BE2C (cell line): ENCODE results near the gene CCL2.

Experiments used
- DNase-seq: peaks from one replicate; pipeline ENCODE4 v3.0.0-alpha.2; 2020
- H3K27me3 ChIP-seq: fragments of 250-450 bp; sonication (Bioruptor Pico); 2 replicates; pipeline ENCODE4 v1.5.1; 2020; ENCODE audit warnings: mild to moderate bottlenecking
- H3K36me3 ChIP-seq: fragments of 250-450 bp; sonication (Bioruptor Pico); 2 replicates; pipeline ENCODE4 v1.5.1; 2020; ENCODE audit warnings: mild to moderate bottlenecking
- H3K4me1 ChIP-seq: fragments of 250-450 bp; sonication (Bioruptor Pico); 2 replicates; pipeline ENCODE4 v1.5.1; 2020
- H3K4me3 ChIP-seq: 2 replicates; pipeline ENCODE4 v1.5.1; 2011; ENCODE audit warnings: low read depth, low read length
- H3K9me3 ChIP-seq: fragments of 250-450 bp; sonication (Bioruptor Pico); 2 replicates; pipeline ENCODE4 v1.5.1; 2020
- TF ChIP-seq, protein P1 (sequence below): IDR thresholded peaks from 2 replicates; pipeline ENCODE4 v1.5.1; 2012; ENCODE audit warnings: mild to moderate bottlenecking, low read depth, low read length

CCL2 gene

DNA sequence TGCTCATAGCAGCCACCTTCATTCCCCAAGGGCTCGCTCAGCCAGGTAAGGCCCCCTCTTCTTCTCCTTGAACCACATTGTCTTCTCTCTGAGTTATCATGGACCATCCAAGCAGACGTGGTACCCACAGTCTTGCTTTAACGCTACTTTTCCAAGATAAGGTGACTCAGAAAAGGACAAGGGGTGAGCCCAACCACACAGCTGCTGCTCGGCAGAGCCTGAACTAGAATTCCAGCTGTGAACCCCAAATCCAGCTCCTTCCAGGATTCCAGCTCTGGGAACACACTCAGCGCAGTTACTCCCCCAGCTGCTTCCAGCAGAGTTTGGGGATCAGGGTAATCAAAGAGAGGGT lies 272 bp downstream of the CCL2 start:
- Histone ChIP-seq H3K27me3 (peaks cover 21% of the 10 kb centered on the region), H3K4me1 (no peaks in the 10 kb centered on the region), H3K9me3 (no peaks in the 10 kb centered on the region), H3K36me3 (no peaks in the 10 kb centered on the region), H3K4me3 (no peak overlapping the region)
- DNase-seq = no peak
- TF ChIP-seq, protein P1, sequence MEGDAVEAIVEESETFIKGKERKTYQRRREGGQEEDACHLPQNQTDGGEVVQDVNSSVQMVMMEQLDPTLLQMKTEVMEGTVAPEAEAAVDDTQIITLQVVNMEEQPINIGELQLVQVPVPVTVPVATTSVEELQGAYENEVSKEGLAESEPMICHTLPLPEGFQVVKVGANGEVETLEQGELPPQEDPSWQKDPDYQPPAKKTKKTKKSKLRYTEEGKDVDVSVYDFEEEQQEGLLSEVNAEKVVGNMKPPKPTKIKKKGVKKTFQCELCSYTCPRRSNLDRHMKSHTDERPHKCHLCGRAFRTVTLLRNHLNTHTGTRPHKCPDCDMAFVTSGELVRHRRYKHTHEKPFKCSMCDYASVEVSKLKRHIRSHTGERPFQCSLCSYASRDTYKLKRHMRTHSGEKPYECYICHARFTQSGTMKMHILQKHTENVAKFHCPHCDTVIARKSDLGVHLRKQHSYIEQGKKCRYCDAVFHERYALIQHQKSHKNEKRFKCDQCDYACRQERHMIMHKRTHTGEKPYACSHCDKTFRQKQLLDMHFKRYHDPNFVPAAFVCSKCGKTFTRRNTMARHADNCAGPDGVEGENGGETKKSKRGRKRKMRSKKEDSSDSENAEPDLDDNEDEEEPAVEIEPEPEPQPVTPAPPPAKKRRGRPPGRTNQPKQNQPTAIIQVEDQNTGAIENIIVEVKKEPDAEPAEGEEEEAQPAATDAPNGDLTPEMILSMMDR = no peak

DNA sequence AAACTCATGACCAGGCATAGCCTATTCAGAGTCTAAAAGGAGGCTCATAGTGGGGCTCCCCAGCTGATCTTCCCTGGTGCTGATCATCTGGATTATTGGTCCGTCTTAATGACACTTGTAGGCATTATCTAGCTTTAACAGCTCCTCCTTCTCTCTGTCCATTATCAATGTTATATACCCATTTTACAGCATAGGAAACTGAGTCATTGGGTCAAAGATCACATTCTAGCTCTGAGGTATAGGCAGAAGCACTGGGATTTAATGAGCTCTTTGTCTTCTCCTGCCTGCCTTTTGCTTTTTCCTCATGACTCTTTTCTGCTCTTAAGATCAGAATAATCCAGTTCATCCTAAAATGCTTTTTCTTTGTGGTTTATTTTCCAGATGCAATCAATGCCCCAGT lies 756 bp downstream of the CCL2 start:
- no peak for DNase-seq
- Histone ChIP-seq H3K9me3 (no peaks in the 10 kb centered on the region), H3K4me3 (no peak overlapping the region), H3K4me1 (no peaks in the 10 kb centered on the region), H3K27me3 (peaks cover 21% of the 10 kb centered on the region), H3K36me3 (no peaks in the 10 kb centered on the region)
- TF ChIP-seq, protein P1 = no peak

DNA sequence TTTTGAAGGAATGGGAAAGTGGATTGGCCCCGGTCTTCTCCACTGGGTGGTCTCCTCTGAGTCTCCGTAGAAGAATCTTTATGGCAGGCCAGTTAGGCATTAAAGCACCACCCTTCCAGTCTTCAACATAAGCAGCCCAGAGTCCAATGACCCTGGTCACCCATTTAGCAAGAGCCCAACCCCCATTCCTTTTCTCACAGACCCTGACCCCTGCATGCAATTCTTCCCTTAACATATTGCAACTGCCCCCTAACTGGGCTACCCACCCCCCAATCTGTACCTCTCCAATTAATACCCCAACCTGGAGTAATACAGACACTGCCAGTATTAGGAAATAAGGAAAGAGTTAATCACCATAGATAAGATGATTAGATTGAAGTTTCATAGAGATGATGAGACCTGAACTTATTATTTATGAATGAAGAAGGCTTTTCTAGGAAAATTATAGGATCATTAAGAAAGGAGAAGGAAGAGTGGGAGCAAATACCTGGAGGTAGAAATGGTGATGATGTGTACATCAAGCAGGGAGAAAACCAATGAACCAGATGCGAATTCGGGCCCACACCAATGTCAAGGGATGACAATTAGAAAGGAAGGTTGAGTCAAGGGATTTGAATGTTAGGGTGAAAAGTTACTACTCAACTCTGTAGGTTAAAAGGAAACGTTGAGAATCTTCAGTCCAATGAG lies 2.4 kb downstream of the CCL2 start:
- Histone ChIP-seq H3K36me3 (no peaks in the 10 kb centered on the region), H3K27me3 (peaks cover 21% of the 10 kb centered on the region), H3K9me3 (no peaks in the 10 kb centered on the region), H3K4me3 (no peak overlapping the region), H3K4me1 (no peaks in the 10 kb centered on the region)
- TF ChIP-seq, protein P1 = no peak
- no peak for DNase-seq

DNA sequence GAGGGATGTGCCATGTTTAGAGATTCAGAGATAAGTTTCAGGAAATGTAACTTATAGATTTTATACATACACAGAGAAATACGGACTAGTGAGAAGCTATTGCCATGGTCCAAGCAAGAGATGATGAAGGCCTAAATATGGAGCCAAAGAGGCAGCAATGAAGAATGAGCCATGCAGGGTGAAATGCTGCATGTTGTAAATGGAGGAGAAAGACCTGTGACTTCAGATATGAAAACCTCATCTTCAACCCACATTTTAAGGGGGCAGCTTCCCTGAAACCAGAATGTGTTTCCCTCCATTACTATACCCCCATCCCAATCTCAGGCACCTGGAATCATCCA lies 2.9 kb downstream of the CCL2 start:
- no peaks in the 10 kb centered on the region for H3K4me1 ChIP-seq
- no peak for DNase-seq

DNA sequence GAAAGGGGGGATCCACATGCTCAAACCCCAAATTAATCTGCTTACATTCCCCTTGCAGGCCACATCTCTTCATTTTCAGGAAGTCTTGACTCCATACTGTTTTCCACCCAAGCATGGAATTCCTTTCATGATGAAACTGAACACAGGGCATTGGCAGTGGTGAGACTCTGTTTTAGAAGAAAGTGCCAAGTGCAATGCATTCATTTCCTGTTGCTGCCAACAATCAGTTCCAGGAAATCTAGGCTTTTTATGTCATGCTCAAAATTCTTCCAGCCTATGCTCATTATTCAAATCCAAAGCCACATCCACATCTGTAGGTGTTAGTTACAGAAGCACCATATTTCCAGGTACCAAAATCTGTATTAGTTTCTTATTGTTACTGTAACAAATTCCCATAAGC lies 4.1 kb downstream of the CCL2 start:
- no peaks in the 10 kb centered on the region for H3K4me1 ChIP-seq
- no peaks in the 10 kb centered on the region for H3K9me3 ChIP-seq
- H3K36me3 ChIP-seq = no peaks in the 10 kb centered on the region
- no peak overlapping the region for H3K4me3 ChIP-seq
- H3K27me3 ChIP-seq = peaks cover 14% of the 10 kb centered on the region; the same call in 1 of the 2 replicates
- DNase-seq = no peak
- TF ChIP-seq, protein P1 = no peak

More for the DNA sequence above, 2.9 kb downstream of the CCL2 start:
- TF ChIP-seq, protein P1 = no peak
- Histone ChIP-seq H3K36me3 (no peaks in the 10 kb centered on the region), H3K9me3 (no peaks in the 10 kb centered on the region), H3K4me3 (no peak overlapping the region), H3K27me3 (peaks cover 20% of the 10 kb centered on the region)

DNA sequence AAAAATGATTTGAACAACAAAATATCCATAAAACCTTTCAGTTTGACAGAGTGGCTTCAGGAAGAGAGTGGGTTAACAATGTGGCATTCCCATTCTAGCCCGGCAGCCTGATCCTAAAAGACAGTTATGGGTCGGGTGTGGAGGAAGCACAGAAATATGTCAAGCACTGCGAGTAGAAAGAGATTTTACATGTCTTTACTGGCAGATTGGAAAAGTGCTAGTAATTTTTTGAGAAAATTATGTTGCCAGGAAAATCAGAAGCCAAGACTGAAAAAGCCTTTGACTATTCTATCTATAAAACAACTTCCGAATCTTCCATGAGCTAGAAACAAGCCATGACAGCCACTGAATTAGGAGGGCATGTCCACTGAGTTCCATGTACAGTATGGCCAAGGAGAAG lies 5.8 kb downstream of the CCL2 start:
- no peaks in the 10 kb centered on the region for H3K36me3 ChIP-seq
- no peak for DNase-seq
- no peaks in the 10 kb centered on the region for H3K9me3 ChIP-seq
- peaks cover 10% of the 10 kb centered on the region; the same call in 1 of the 2 replicates for H3K27me3 ChIP-seq
- no peak overlapping the region for H3K4me3 ChIP-seq
- TF ChIP-seq, protein P1 = no peak
- no peaks in the 10 kb centered on the region for H3K4me1 ChIP-seq
